SK-N-SH (cell line): ENCODE results near the gene DPYSL5. TPM values are rescaled to one million over a fixed set of nuclear protein-coding genes. Genes with fewer than 3 reads are reported as not detected.

Experiments used
- CTCF ChIA-PET: fragments of 300-600, 350-600 bp; formaldehyde crosslinking; extraction: SDS; loops from one replicate; lab custom pipeline; 2021; lab: Yijun Ruan, JAX
- POLR2A ChIA-PET: fragments of 350-600 bp; sonication (Branson Sonifier 250); formaldehyde crosslinking; extraction: SDS; loops from one replicate; lab custom pipeline; 2020; ENCODE audit warnings: antibody characterized with exemption, inconsistent platforms; lab: Yijun Ruan, JAX
- DNase-seq: peaks from one replicate; pipeline ENCODE4 v3.0.0; 2012
- H2AFZ ChIP-seq: fragments of 200-600 bp; sonication (generic); 2 replicates; pipeline ENCODE4 v1.8.1; 2016; ENCODE audit warnings: antibody characterized with exemption, mild to moderate bottlenecking, low read depth
- H3F3A ChIP-seq: fragments of 200-600 bp; sonication (generic); replicated peaks from 2 replicates; pipeline ENCODE3; 2016; ENCODE audit warnings: antibody characterized with exemption, mild to moderate bottlenecking; ENCODE audit not compliant: insufficient read depth
- H3K27ac ChIP-seq, 2 experiments: fragments of 200-500 bp in 1 of 2; fragments of 200-600 bp in 1 of 2; sonication (Bioruptor generic) in 1 of 2; sonication (generic), shearing (Covaris generic) in 1 of 2; 2 replicates each; pipeline versions ENCODE4 v1.5.1 to v1.6.1; 2014 to 2016; ENCODE audit warnings: low read depth in 2 of 2, inconsistent platforms in 1 of 2, low read length in 1 of 2, mild to moderate bottlenecking in 1 of 2, mixed read lengths in 1 of 2
- H3K27me3 ChIP-seq: fragments of 200-600 bp; sonication (generic), shearing (Covaris generic); 2 replicates; pipeline ENCODE4 v1.6.1; 2016; ENCODE audit warnings: mixed run types; ENCODE audit not compliant: insufficient read depth
- H3K36me3 ChIP-seq, 2 experiments: fragments of 200-500 bp in 1 of 2; fragments of 200-600 bp in 1 of 2; sonication (Bioruptor generic) in 1 of 2; sonication (generic) in 1 of 2; replicated peaks in 1 of 2; 2 replicates each; pipeline versions ENCODE3 to v1.5.1; 2014 to 2016; ENCODE audit warnings: low read length in 1 of 2, mild to moderate bottlenecking in 1 of 2; ENCODE audit not compliant: insufficient read depth in 2 of 2, control insufficient read depth in 1 of 2
- H3K4me1 ChIP-seq, 2 experiments: fragments of 200-500 bp in 1 of 2; fragments of 200-600 bp in 1 of 2; sonication (Bioruptor generic) in 1 of 2; sonication (generic), shearing (Covaris generic) in 1 of 2; 2 replicates each; pipeline versions ENCODE4 v1.5.1 to v1.6.1; 2014 to 2016; ENCODE audit warnings: low read depth in 1 of 2, low read length in 1 of 2, mixed run types in 1 of 2; ENCODE audit not compliant: insufficient read depth in 2 of 2, control insufficient read depth in 1 of 2
- H3K4me2 ChIP-seq: fragments of 200-600 bp; sonication (generic), shearing (Covaris generic); 2 replicates; pipeline ENCODE4 v1.6.1; 2017; ENCODE audit warnings: mixed run types
- H3K4me3 ChIP-seq, 2 experiments: fragments of 200-500 bp in 1 of 2; fragments of 200-600 bp in 1 of 2; sonication (Bioruptor generic) in 1 of 2; sonication (generic), shearing (Covaris generic) in 1 of 2; 2 replicates each; pipeline versions ENCODE4 v1.5.1 to v1.8.1; 2014 to 2016; ENCODE audit warnings: low read depth in 2 of 2, inconsistent platforms in 1 of 2, low read length in 1 of 2, mild to moderate bottlenecking in 1 of 2, mixed read lengths in 1 of 2, moderate library complexity in 1 of 2
- H3K79me2 ChIP-seq: fragments of 200-600 bp; sonication (generic); 2 replicates; pipeline ENCODE4 v1.8.1; 2017; ENCODE audit warnings: mild to moderate bottlenecking; ENCODE audit not compliant: insufficient read depth
- H3K9ac ChIP-seq: fragments of 200-600 bp; sonication (generic); 2 replicates; pipeline ENCODE4 v1.6.1; 2017; ENCODE audit warnings: mixed run types
- H3K9me2 ChIP-seq: fragments of 200-600 bp; sonication (generic); 2 replicates; pipeline ENCODE4 v1.6.1; 2017; ENCODE audit warnings: mixed run types
- H3K9me3 ChIP-seq: fragments of 200-600 bp; sonication (generic); 2 replicates; pipeline ENCODE4 v1.6.1; 2017; ENCODE audit warnings: mixed run types, mild to moderate bottlenecking, moderate library complexity
- H4K20me1 ChIP-seq: fragments of 200-600 bp; sonication (generic); 2 replicates; pipeline ENCODE4 v1.6.1; 2017; ENCODE audit warnings: mild to moderate bottlenecking, mixed run types; ENCODE audit not compliant: insufficient read depth
- CHD2 ChIP-seq: fragments of 150-350 bp; IDR thresholded peaks from 2 replicates; pipeline ENCODE4 v1.6.1; 2018; ENCODE audit warnings: low read length; ENCODE audit not compliant: partially characterized antibody
- ELF1 ChIP-seq: IDR thresholded peaks from 2 replicates; pipeline ENCODE4 v1.4.0; 2012
- EZH2phosphoT487 ChIP-seq: fragments of 200-600 bp; sonication (generic); IDR thresholded peaks from 2 replicates; pipeline ENCODE4 v1.6.1; 2017; ENCODE audit warnings: low read depth, mixed run types, mild to moderate bottlenecking, antibody characterized with exemption, moderate library complexity, borderline replicate concordance
- FOXJ3 ChIP-seq: sonication (generic); formaldehyde crosslinking; IDR thresholded peaks from 2 replicates; pipeline ENCODE4 v1.5.1; 2020; ENCODE audit warnings: mild to moderate bottlenecking, missing genetic modification reagents
- FOXM1 ChIP-seq: IDR thresholded peaks from 2 replicates; pipeline ENCODE4 v1.4.0; 2012; ENCODE audit warnings: low read depth, mild to moderate bottlenecking
- GATA2 ChIP-seq: sonication (generic); formaldehyde crosslinking; IDR thresholded peaks from 2 replicates; pipeline ENCODE4 v1.5.0; 2020; ENCODE audit warnings: mild to moderate bottlenecking, missing genetic modification reagents
- IRF3 ChIP-seq: fragments of 150-350 bp; IDR thresholded peaks from 2 replicates; pipeline ENCODE4 v1.6.1; 2016; ENCODE audit warnings: mild to moderate bottlenecking, low read depth, low read length
- JUND ChIP-seq: IDR thresholded peaks from 2 replicates; pipeline ENCODE4 v1.4.0; 2012
- MAX ChIP-seq: IDR thresholded peaks from 2 replicates; pipeline ENCODE4 v1.4.0; 2012; ENCODE audit warnings: low read depth
- NFIC ChIP-seq: IDR thresholded peaks from 2 replicates; pipeline ENCODE4 v1.4.0; 2012; ENCODE audit warnings: borderline replicate concordance
- NRF1 ChIP-seq: IDR thresholded peaks from 2 replicates; pipeline ENCODE4 v1.6.1; 2012; ENCODE audit warnings: low read depth, mild to moderate bottlenecking, low read length
- RAD21 ChIP-seq: IDR thresholded peaks from 2 replicates; pipeline ENCODE4 v1.6.1; 2012; ENCODE audit warnings: mild to moderate bottlenecking, low read length
- RCOR1 ChIP-seq: fragments of 150-350 bp; IDR thresholded peaks from 2 replicates; pipeline ENCODE4 v1.6.1; 2017; ENCODE audit warnings: antibody characterized with exemption, low read length
- RFX5 ChIP-seq: IDR thresholded peaks from 2 replicates; pipeline ENCODE4 v1.6.1; 2012; ENCODE audit warnings: mild to moderate bottlenecking, improper control_type of control experiment, low read length
- RXRA ChIP-seq: IDR thresholded peaks from 2 replicates; pipeline ENCODE4 v1.4.0; 2012; ENCODE audit warnings: low read depth, mild to moderate bottlenecking, borderline replicate concordance
- SIN3A ChIP-seq: IDR thresholded peaks from 2 replicates; pipeline ENCODE4 v1.6.1; 2012; ENCODE audit warnings: low read depth, mild to moderate bottlenecking, low read length, moderate library complexity, borderline replicate concordance
- SMC3 ChIP-seq: IDR thresholded peaks from 2 replicates; pipeline ENCODE4 v1.6.1; 2012; ENCODE audit warnings: low read depth, low read length, improper control_type of control experiment
- TAF1 ChIP-seq: IDR thresholded peaks from 2 replicates; pipeline ENCODE4 v1.6.1; 2012; ENCODE audit warnings: low read depth, mild to moderate bottlenecking, low read length, moderate library complexity, borderline replicate concordance
- TEAD4 ChIP-seq: IDR thresholded peaks from 2 replicates; pipeline ENCODE4 v1.4.0; 2012; ENCODE audit warnings: mild to moderate bottlenecking, borderline replicate concordance; ENCODE audit not compliant: insufficient read depth
- YY1 ChIP-seq: IDR thresholded peaks from 2 replicates; pipeline ENCODE4 v1.4.0; 2012; ENCODE audit warnings: low read depth, mild to moderate bottlenecking
- ZBTB33 ChIP-seq: IDR thresholded peaks from 2 replicates; pipeline ENCODE4 v1.4.0; 2012; ENCODE audit warnings: low read depth, borderline replicate concordance
- WGBS: methylation state at CpG from one replicate; pipeline ENCODE4 v1.1.6; 2017; ENCODE audit warnings: low lambda C conversion rate; 5-methylcytosine and 5-hydroxymethylcytosine counted together
- polyA plus RNA-seq, 3 experiments: library from polyadenylated mRNA; depleted of rRNA; stranded (reverse); fragments of >200 nt; gene quantifications; 2 replicates each; pipeline ENCODE4 v1.2.3, GENCODE V29; 2012
- TF ChIP-seq, protein P1 (sequence below): IDR thresholded peaks from 2 replicates; pipeline ENCODE4 v1.6.1; 2012; ENCODE audit warnings: mild to moderate bottlenecking, low read depth, low read length, moderate library complexity
- TF ChIP-seq, protein P2 (sequence below): fragments of 200-600 bp; sonication (generic); IDR thresholded peaks from 2 replicates; pipeline ENCODE4 v1.6.1; 2017; ENCODE audit warnings: antibody characterized with exemption, mild to moderate bottlenecking, moderate library complexity
- TF ChIP-seq, protein P3 (sequence below): IDR thresholded peaks from 2 replicates; pipeline ENCODE4 v1.4.0; 2012; ENCODE audit warnings: low read depth, borderline replicate concordance

The DPYSL5 gene
- polyA plus RNA-seq, 1 of the 3 experiments (the other 2 are of a cell fraction) = 0.79 TPM

GRCh38 chr2:26942543-26943295 is 94.8 kb downstream of the DPYSL5 start:
- Histone ChIP-seq H3K36me3 (no peaks in the 10 kb centered on the region), H3K9me3 (no peaks in the 10 kb centered on the region), H3K9me2 (no peaks in the 10 kb centered on the region), H3K9ac (no peak overlapping the region), H3K27ac (no peak overlapping the region), H3K79me2 (no peaks in the 10 kb centered on the region), H2AFZ (no peak overlapping the region), H3K27me3 (peaks cover 38% of the 10 kb centered on the region; the same call in 1 of the 2 replicates), H3F3A (no peaks in the 10 kb centered on the region), H3K4me2 (no peak overlapping the region), H3K4me3 (no peak overlapping the region), H3K4me1 (peaks cover 0 to 16% of the 10 kb centered on the region in 2 experiments; a peak in 1 of 4 replicates), H4K20me1 (no peaks in the 10 kb centered on the region)
- ChIA-PET POLR2A (interaction anchor here (0.6 to 1.6 kb wide), 4 partner anchors 92 to 96 kb away, joined by 3 to 11 read pairs (median 4); partner anchors contain the start of gene DPYSL5), CTCF (interaction anchor here (0.5 to 16.0 kb wide), 47 partner anchors 10 to 546 kb away, joined by 3 to 677 read pairs (median 5); partner anchors contain the start of gene DPYSL5)
- peak; percentile 90 for DNase-seq
- 51% methylated on average over 28 of the region's 28 CpGs for WGBS
- TF ChIP-seq ELF1 (no peak), FOXM1 (no peak), RFX5 (no peak), TAF1 (no peak), RCOR1 (no peak), GATA2 (CRISPR knock-in tag) (no peak), NFIC (no peak), TEAD4 (no peak), CHD2 (peak; percentile 20), YY1 (no peak), RXRA (no peak), MAX (no peak), FOXJ3 (no peak), JUND (no peak), RAD21 (peak; percentile 89), SIN3A (no peak), IRF3 (no peak), NRF1 (no peak), EZH2phosphoT487 (no peak), ZBTB33 (no peak), SMC3 (peak; percentile 89)
- TF ChIP-seq, protein P1, sequence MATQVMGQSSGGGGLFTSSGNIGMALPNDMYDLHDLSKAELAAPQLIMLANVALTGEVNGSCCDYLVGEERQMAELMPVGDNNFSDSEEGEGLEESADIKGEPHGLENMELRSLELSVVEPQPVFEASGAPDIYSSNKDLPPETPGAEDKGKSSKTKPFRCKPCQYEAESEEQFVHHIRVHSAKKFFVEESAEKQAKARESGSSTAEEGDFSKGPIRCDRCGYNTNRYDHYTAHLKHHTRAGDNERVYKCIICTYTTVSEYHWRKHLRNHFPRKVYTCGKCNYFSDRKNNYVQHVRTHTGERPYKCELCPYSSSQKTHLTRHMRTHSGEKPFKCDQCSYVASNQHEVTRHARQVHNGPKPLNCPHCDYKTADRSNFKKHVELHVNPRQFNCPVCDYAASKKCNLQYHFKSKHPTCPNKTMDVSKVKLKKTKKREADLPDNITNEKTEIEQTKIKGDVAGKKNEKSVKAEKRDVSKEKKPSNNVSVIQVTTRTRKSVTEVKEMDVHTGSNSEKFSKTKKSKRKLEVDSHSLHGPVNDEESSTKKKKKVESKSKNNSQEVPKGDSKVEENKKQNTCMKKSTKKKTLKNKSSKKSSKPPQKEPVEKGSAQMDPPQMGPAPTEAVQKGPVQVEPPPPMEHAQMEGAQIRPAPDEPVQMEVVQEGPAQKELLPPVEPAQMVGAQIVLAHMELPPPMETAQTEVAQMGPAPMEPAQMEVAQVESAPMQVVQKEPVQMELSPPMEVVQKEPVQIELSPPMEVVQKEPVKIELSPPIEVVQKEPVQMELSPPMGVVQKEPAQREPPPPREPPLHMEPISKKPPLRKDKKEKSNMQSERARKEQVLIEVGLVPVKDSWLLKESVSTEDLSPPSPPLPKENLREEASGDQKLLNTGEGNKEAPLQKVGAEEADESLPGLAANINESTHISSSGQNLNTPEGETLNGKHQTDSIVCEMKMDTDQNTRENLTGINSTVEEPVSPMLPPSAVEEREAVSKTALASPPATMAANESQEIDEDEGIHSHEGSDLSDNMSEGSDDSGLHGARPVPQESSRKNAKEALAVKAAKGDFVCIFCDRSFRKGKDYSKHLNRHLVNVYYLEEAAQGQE = no peak
- TF ChIP-seq, protein P2, sequence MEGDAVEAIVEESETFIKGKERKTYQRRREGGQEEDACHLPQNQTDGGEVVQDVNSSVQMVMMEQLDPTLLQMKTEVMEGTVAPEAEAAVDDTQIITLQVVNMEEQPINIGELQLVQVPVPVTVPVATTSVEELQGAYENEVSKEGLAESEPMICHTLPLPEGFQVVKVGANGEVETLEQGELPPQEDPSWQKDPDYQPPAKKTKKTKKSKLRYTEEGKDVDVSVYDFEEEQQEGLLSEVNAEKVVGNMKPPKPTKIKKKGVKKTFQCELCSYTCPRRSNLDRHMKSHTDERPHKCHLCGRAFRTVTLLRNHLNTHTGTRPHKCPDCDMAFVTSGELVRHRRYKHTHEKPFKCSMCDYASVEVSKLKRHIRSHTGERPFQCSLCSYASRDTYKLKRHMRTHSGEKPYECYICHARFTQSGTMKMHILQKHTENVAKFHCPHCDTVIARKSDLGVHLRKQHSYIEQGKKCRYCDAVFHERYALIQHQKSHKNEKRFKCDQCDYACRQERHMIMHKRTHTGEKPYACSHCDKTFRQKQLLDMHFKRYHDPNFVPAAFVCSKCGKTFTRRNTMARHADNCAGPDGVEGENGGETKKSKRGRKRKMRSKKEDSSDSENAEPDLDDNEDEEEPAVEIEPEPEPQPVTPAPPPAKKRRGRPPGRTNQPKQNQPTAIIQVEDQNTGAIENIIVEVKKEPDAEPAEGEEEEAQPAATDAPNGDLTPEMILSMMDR = peak; percentile 77
- TF ChIP-seq, protein P3, sequence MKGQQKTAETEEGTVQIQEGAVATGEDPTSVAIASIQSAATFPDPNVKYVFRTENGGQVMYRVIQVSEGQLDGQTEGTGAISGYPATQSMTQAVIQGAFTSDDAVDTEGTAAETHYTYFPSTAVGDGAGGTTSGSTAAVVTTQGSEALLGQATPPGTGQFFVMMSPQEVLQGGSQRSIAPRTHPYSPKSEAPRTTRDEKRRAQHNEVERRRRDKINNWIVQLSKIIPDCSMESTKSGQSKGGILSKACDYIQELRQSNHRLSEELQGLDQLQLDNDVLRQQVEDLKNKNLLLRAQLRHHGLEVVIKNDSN = no peak
